NCI-H1436 (cell line): ENCODE measurements around the gene TCEA3.

ENCODE experiments used
- DNase-seq: peaks from one replicate; lab custom pipeline; 2025; lab: John Stamatoyannopoulos, UW

The TCEA3 gene

DNA sequence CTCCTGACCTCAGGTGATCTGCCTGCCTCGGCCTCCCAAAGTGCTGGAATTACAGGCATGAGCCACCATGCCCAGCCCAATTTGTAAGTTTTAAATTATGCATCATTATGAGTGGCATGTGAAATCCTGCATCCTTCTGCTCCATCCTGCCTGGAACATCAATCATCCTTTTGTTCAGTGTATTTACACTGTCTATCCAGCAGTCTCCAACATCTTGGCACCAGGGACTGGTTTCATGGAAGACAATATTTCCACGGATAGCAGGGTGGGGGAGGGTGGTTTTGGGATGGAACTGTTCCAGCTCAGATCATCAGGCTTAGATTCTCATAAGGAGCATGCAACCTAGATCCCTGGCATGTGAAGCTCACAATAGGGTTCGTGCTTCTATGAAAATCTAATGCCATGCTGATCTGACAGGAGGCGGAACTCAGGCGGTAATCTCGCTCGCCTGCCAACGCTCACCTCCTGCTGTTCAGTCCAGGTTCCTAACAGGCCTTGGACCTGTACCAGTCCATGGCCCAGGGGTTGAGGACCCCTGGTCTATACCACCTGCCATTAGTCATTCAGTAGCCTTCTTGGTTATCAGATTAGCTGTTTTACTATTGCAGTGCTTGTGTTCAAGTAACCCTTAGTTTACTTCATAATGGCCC is 22.2 kb upstream of the TCEA3 start:
- no peak for DNase-seq

DNA sequence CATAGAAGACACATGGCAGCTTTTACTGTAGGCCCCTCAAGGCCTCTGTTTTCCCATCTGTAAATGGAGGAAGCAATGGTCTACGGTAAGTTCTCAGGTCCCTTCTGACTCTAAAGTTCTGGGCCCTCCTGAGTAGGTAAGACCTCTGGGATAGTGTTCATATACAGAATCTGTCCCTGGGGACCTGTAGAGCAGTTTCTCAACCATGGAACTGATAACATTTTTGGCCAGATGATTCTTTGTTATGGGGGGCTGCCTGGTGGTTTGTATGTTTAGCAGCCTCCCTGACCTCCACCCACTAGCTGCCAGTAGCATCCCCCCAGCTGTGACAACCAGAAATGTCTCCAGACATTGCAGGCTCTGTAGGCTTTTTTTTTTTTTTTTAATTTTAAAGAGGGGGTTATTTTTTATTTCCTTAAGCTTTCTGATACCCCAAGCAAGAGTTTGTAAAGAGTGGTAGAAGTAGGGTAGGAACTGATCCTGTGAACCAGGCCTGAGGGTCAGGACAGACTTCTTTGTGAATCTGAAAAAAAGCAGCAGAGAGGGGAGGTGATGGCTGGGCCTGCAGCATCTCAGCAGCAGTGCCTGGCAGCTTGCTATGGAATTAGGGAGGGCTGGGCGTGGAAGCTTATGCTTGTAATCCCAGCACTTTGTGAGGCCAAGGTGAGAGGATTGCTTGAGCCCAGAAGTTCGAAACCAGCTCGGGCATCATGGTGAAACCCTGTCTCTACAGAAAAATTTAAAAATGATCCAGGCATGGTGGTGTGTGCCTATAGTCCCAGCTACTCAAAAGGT is 20.2 kb upstream of the TCEA3 start:
- no peak for DNase-seq

DNA sequence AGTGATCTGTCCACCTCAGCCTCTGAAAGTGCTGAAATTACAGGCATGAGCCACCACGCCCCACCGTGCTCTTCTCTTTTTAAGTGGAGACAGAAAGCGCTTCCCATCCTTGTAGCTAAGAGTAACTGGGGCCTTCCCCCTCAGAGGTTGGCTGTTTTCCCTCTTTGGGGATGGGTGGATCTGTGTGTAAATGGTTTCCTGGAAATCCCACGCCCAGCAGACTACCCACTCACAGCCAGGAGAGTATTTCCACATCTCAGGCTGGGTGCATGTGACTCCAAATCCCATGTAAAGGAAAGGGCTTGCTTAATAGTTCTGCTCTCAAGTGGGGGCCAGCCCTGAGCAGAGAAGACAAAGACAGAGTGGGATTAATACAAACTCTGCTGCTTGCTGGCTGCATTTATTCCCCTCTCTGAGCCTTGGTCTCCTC is 19.6 kb upstream of the TCEA3 start:
- DNase-seq: no peak

DNA sequence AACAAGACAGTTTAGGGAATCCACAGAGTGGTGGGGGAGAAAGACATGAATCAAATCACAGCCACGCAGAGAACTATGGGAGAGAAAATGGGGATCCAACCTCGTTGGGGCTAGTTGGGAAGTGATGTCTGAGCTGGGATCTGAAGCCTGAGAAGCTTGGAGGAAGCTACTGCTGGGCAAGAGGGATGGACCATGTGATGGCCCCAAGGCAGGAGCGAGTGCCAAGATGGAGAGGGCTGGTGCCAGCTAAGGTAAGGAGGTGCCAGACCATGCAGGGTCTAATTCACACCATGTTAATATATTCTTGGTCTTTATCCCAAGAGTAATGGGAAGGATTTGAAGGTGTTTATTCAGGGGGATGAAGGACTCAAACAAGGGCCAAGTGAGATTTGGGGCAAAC is 18.2 kb upstream of the TCEA3 start:
- no peak for DNase-seq

DNA sequence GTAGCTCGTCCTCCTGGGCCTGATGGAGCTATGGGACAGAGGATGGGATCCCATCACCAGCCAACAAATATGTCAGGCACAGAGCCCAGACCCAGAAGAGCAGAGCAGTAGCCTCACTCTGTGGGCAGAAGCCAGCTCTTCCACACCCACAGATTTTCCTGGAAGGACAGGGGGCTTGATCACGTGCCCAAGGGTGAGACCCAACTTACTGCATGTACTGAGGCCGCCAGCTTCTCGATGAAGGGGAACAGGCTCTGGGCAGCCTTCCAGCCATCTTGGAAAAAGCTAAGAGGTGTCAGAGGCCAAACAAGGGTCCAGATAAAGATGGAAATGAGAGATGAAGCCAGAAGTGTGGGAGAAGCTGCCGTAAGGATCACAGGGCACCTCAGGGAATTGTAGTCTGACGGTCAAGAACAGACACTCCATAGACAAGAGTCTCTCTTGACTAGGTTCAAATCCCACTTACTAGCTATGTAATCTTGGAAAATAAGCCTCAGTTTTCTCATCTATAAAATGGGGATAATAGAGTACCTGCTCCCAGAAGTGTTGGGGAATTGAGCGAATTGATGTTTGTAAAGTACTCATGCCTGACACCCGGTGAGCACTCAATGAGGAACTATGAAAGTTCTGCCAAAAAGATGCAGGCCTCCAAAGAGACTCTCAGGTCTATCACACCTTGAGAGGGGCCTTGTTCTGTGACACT is 17.0 kb upstream of the TCEA3 start:
- no peak for DNase-seq

DNA sequence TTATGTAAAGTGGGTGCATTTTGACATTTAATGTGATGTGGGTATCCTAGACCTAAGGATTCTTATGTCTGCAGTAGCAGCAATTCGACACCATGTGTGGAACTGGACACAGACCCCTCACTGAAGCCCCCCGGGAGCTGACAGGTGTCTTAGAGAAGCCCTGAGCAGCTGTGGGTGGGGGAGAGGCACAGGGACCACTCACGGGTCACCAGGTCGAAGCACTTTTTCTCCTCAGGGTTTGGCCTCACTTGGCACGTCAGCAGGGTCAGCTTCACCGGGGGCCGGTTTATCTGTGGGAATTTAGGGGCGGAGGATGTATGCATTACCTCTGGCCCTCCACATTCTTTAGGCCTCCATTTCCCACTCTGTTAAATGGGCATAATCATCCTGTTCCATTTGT is 14.0 kb upstream of the TCEA3 start:
- no peak for DNase-seq

DNA sequence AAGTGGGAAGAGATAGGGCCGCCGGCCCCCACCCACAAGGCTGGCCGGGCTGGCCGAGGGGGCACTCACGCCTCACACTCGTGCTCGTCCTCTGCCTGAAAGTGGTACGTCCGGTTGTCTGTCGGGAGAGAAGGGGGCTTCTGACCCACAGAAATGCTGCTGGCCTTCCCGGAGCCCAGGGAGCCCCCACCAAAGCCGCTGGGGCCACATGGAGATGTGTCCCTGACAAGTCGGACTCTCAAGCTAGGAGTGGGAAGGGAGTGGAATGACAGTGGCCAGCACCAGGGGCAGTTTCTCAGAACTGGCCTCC is 12.8 kb upstream of the TCEA3 start:
- no peak for DNase-seq

DNA sequence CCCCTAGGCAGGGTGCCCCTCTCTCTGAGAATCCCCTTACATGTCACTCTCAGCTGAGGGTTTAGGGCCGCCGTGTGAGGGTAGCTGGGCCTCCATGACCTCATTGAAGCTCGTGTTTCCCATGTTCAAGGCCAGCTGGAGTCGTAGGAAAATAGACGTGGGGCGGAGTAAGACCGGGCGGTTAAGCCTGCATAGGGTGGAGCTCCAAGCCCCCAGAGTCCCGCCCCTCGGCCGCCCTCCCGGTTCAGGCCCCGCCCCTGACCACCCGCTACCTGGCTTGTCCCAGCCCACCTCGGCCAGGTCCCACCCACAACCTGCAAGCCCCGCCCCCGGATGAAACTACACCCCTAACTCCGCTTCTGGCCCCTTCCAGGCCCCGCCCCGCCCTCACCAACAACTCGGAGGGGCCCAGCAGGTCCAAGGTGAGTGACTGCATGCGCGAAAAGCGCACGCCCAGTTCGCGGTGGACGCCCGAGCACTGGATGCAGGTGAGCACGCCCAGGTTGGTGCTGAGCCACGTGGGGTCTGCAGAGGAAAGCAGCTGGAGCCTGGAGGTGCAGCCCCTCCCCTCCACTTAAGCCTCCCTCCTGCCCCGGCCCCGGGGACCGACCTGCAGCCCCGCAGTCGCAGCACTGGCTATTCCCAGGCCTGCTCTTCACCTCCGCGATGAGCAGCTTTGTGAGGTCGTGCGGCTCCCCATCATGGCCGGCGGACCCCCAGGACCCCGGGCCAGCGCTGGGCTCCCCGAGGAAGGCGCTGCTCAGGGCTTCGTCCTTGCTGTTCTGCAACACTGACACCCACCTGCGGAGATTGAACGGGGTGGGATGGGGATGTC is 12.2 kb upstream of the TCEA3 start:
- DNase-seq: no peak

DNA sequence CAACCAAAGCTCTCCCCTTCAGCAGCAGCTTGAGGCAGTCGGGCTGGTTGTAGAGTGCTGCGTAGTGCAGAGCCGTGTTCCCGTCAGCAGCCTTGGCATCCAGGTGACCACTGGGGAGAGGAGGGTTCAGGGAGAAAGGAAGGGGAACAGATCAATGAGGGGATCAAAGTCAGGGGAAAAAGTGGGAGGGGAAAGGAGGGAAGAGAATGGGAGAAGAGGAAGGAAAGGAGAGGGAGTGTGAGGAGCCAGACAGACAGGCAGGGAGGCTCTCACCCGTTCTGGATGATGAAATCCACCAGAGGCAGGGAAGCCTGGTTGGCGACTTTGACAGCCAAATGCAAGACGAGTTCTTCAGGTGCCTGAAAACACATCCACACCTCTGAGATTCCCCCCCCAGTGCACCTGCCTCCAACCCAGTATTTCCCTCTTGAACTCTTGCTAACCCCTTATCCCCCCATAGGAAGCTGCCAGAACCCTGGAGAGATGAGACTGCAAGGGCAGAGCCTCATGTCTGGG is 9.8 kb upstream of the TCEA3 start:
- no peak for DNase-seq

DNA sequence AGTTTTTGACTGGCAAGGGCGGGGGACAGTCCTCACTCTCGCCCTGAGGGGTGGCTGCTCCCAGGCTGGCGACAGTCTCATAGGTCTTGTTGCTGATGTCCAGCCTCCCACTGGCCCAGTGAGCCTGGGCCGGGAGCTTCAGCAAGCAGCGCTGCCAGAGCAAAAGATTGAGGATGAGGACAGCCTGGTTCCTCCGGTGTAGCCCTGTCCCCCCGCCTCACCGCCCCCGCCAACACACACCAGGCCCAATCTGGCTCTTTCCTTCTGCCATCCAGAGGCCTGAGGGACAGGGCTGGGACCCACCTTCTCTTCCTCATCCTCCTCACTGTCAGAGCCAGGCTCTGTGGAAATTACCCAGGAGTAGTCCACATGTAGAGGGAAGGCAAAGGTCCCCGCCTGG is 8.6 kb upstream of the TCEA3 start:
- DNase-seq: no peak

DNA sequence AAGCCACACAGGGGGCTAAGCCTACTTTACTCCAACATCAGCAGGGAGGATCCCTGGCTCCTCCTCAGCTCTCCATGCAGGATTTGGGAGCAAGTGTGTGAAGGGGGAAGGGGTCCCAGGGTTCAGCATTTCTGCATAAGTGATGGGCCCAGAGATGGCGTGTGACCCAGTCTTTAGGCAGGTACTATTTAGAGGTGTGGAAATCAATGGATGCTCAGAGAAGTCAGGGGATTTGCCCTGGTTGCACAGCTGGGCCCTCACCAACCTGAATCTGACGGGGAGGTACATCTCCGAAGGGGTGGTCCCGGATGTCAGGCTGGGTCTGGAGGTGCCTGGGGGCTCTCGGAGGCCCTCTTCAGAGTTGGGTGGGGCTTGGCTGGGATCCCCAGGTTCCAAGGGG is 6.9 kb upstream of the TCEA3 start:
- DNase-seq: no peak

DNA sequence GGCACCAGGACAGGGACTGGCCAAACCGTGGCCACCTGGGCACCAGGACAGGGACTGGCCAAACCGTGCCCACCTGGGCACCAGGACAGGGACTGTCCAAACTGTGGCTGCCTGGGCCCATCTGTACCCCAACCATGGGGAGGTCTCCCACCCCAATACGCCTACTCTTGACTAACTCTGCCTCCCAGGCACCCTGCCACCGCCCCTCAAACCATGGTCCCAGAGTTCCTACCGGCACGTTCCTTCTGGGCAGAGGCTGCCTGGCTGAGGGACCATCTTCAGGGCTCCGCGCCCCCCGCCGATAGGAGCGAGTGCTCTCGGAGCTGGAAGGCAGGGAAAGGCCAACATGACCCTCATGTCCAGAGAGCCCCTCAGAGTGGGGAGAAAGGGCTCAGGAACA is 6.3 kb upstream of the TCEA3 start:
- no peak for DNase-seq

DNA sequence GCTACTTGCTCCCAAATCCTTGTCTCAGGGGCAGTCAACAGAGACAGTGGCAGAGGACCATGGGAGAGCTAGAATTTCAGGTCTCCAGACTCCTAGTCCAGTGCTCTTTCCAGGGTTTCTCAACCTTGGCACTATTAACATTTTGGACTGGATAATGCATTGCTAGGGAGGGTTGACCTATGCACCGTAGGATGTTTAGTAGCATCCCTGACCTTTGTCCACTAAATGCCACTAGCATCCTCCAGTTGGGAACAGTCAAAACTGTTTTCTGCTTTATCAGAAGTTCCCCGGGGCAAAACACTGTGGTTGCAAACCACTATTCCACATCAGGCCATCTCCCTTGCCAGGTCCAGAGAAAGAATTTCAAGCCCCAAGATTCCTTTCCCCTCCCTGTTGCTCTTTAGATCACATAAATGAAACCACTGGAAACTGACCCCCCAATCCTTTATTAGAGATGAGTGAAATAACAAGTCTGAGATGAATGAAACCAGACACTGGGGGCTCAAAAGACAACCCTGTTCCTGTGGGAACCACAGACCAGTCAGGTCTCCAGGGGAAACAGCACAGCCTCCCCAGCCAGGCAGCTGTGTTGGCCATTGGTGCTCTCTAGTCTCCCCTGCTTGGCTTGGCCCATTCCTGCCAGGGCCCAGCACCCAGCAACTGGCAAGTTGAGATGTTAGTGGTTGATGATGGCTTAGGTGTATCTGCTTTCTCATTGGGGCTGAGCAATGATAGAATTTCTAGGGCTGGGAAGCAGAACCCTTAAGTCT is 3.8 kb upstream of the TCEA3 start:
- DNase-seq: no peak

DNA sequence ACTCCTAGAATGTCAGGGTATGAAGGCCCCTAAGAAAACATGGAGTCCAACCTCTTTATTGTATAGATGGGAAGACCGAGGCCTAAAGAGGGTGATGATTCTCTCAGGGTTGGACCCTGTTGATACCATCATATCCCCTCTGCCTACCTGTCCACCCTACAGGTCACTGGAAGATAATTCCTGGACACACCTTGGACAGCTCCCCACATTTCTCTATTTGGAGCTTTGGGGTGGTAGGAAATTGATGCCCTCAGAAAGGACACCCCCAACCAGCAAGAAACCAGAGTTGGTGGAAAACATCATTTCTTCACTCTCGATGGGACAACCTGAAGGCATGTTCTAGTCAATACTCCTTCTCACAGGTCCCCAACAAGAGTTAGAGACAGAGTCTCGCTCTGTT is 3.0 kb upstream of the TCEA3 start:
- no peak for DNase-seq

DNA sequence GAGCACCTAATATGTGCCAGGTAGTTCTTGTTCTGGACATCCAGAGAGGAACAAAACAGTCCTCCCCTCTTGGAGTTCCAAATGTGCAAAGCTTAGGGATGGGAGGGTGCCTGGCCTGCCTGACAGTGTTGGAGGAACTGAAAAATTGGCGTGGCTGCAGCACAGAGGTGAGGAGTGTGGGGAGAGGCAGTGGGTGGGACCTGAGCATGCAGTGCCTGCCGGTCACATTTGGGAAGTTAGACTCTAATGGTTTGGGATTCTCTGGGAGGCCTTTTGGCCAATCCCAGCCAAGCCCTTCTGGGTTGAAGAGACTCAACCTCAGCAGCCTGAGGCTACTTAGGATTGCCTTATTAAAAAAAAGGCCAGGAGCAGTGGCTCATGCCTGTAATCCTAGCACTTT is 2.3 kb upstream of the TCEA3 start:
- DNase-seq: no peak

DNA sequence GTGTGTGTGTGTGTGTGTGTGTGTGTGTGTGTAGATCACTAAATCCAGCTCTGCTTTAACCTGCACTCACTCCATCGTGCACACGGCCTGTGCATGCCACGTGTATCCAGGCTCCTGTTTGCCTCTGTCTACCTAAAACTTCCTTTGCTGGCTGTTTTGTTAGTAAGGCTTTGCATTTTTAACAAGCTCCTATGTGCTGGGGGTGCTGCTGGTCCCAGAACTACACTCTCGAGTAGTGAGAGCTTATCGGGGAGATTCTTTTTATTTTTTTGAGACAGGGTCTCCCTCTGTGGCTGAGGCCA is 596 bp upstream of the TCEA3 start:
- DNase-seq: no peak

DNA sequence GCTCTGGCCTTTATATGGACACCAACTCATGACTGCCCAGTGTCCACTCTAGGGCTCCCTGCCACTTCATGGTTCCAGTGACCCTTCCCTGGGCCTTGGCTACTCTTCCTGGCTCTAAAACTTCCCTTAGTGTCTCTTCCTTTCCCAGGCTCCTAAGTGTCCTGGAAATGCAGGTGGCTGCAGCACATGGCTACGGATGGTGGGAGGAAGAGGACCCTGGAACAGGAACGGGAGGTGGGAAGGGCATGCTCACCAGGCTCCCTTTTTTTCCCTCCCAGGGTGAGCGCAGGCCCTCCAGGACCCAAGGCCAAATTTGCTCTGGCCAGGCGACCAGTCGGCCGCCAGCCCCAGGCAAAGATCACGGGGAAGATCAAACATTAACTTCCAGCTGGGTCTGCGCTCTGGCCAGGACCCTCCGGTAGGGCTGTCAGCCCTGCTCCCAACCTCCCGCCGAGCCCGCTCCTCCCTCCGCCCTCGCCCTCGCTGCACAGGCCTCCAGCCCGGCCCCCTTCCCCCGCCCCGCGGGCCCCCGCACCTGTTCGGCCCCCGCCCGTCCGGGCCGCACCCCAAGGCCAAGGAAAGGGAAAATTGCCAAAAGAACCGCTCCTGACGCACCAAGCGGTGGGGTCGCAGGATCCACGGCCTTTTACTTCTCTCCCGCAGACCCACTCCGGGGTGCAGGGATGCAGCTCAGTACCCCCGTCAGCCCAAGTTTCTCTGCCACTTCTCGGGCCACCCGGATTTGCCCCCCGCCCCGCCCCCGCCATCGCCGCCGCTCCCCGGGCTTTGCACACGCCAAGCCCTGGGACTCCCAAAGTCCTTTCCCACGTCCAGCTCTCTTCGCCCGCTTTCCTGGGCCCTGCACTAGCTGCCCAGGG is 894 bp downstream of the TCEA3 start:
- no peak for DNase-seq

DNA sequence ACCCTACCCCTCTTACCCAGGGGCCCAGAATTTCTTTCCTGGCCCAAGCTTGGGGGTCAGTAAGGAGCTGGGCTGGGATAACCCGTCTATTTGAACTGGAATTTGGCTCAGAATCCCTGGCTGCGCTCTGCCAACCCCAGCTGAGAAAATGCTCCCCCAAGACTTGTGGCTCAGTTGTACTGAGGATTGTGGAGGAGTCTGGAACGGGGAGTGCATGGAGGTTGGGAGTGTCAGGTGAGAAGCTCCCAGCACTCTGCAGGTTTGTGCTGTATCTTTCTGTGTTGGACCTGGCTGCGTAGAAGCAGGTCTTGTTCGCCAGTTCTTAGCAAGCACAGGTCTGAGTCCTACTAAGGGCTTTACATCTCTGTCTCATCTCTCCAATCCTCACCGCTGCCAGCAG is 1.6 kb downstream of the TCEA3 start:
- no peak for DNase-seq

DNA sequence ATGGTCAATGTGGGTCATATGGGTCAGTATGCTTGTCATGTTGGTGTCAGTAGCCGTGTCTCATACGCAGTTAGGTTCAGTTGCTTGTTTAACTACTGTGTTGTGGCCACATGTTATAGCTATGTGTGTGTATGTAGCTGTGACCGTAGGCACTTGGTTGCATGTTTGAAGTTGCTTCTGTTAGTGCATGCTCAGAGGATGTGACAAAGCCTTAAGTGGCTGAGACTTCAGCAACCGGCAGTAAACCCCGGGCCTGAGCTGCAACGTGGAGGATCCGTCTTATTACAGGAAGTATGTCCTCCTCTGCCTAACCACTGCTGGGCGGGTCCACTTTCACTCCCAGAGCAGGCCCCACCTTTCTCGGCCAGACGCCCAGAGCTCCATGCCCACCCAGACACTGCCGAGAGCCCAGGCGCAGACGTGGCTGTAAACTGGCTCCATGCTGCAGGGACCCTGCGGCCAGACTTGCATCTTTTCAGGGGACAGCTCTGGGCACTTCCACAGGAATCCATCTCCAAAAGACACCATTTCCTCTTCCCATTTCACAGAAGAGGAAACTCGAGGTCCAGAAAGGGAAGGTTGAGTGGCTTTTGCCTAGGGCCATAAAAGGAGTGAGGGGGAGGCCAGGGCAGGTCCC is 2.2 kb downstream of the TCEA3 start:
- no peak for DNase-seq

DNA sequence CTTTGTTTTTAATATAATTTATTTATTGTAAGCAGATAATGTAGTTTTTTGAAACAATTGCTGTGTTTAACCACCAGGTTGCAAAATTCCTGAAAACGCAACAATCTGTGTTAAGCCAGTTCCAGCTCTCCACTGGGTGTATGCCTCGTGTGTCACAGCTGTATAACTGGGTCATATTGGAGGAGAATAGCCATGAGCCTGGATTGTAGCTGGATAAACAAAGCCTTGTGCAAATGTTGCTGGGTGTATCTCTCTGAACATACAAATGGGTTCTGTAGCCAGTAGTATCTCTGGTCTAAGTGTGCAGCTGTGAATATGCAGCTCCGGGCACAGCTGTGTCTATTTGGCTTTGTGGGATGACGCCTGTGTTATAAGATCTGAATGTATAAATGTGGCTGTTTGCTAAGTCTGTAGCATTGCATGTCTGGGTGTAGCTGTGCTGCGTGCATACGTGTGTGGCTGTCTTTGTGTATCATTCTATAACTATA is 2.8 kb downstream of the TCEA3 start:
- DNase-seq: no peak
